Posterior cingulate gyrus (tissue), 11 donors: ENCODE results near the gene SEZ6L.

Source experiments
- DNase-seq, 10 donors: peaks; one replicate each; pipeline versions ENCODE4 v3.0.0 to v3.0.0-alpha.2; 2020 to 2021; ENCODE audit warnings: mixed read lengths in 3 of 10
- intact Hi-C: fragments of 100-400 bp; cut with DNase I; formaldehyde crosslinking; loops from one replicate; pipeline ENCODE4 v1.15.1; 2023

SEZ6L gene

GRCh38 chr22:26172389-26172990 is 3.2 kb downstream of the SEZ6L start:
- intact Hi-C loops = loop anchor here (10.0 kb wide), 1 partner anchor 52 kb away; no protein-coding TSS in a partner anchor
- peak in 7 of 10 donors; percentile 42 to 88 (median 52) for DNase-seq

GRCh38 chr22:26174280-26174679 is 5.0 kb downstream of the SEZ6L start:
- intact Hi-C loops = loop anchor here (2.0 to 10.0 kb wide), 2 partner anchors 51 to 157 kb away; no protein-coding TSS in a partner anchor
- DNase-seq = peak; percentile 18 to 94 (median 68)

GRCh38 chr22:26182723-26183122 is 13.5 kb downstream of the SEZ6L start:
- intact Hi-C loops = no loop called here
- DNase-seq = no peak

GRCh38 chr22:26185190-26185589 is 15.9 kb downstream of the SEZ6L start:
- DNase-seq = no peak
- intact Hi-C loops = loop anchor here (5.0 kb wide), 1 partner anchor 52 kb away; no protein-coding TSS in a partner anchor

- intact Hi-C loops = loop anchor here (5.0 kb wide), 1 partner anchor 49 kb away; no protein-coding TSS in a partner anchor
- no peak for DNase-seq
Measured at GRCh38 chr22:26188341-26188740, 19.1 kb downstream of the SEZ6L start.

- intact Hi-C loops = no loop called here
- DNase-seq = no peak
Measured at GRCh38 chr22:26194313-26194712, 25.1 kb downstream of the SEZ6L start.

- intact Hi-C loops = no loop called here
- DNase-seq = no peak
Measured at GRCh38 chr22:26194877-26195276, 25.6 kb downstream of the SEZ6L start.

- no peak for DNase-seq
- intact Hi-C loops = no loop called here
Measured at GRCh38 chr22:26196657-26197056, 27.4 kb downstream of the SEZ6L start.

GRCh38 chr22:26197425-26197824 is 28.2 kb downstream of the SEZ6L start:
- intact Hi-C loops = no loop called here
- DNase-seq = no peak

GRCh38 chr22:26199665-26200064 is 30.4 kb downstream of the SEZ6L start:
- no peak for DNase-seq
- intact Hi-C loops = no loop called here

GRCh38 chr22:26202280-26202924 is 33.1 kb downstream of the SEZ6L start:
- no peak for DNase-seq
- intact Hi-C loops = no loop called here

GRCh38 chr22:26205494-26205893 is 36.2 kb downstream of the SEZ6L start:
- intact Hi-C loops = no loop called here
- no peak for DNase-seq

- intact Hi-C loops = no loop called here
- peak in 3 of 10 donors; percentile 27 to 78 (median 74) for DNase-seq
Measured at GRCh38 chr22:26210334-26210733, 41.1 kb downstream of the SEZ6L start.

- DNase-seq = peak in 1 of 10 donors; percentile 38
- intact Hi-C loops = no loop called here
Measured at GRCh38 chr22:26213826-26214225, 44.6 kb downstream of the SEZ6L start.

GRCh38 chr22:26214466-26214865 is 45.2 kb downstream of the SEZ6L start:
- DNase-seq = peak in 5 of 10 donors; percentile 23 to 77 (median 25)
- intact Hi-C loops = no loop called here

GRCh38 chr22:26215736-26216135 is 46.5 kb downstream of the SEZ6L start:
- intact Hi-C loops = no loop called here
- DNase-seq = no peak

- intact Hi-C loops = loop anchor here (10.0 kb wide), 1 partner anchor 50 kb away; no protein-coding TSS in a partner anchor
- no peak for DNase-seq
Measured at GRCh38 chr22:26225207-26225606, 55.9 kb downstream of the SEZ6L start.

GRCh38 chr22:26226538-26227297 is 57.5 kb downstream of the SEZ6L start:
- intact Hi-C loops = loop anchor here (10.0 kb wide), 1 partner anchor 52 kb away; no protein-coding TSS in a partner anchor
- DNase-seq = peak in 4 of 10 donors; percentile 23 to 84 (median 59)

- intact Hi-C loops = loop anchor here (10.0 kb wide), 1 partner anchor 55 kb away; no protein-coding TSS in a partner anchor
- DNase-seq = peak in 6 of 10 donors; percentile 10 to 88 (median 61)
Measured at GRCh38 chr22:26229910-26230309, 60.6 kb downstream of the SEZ6L start.

- intact Hi-C loops = no loop called here
- DNase-seq = peak in 1 of 10 donors; percentile 20
Measured at GRCh38 chr22:26234296-26234695, 65.0 kb downstream of the SEZ6L start.
